Stimulated activated CD8-positive, alpha-beta memory T cell treated with anti-CD3 and anti-CD28 coated beads, Interleukin-12 subunit alpha, Interleukin-12 subunit beta, amount 100 ng/mL, for 4 hours (primary cell): ENCODE measurements around the gene RGS6.

ENCODE experiments used
- DNase-seq: peaks from one replicate; pipeline ENCODE4 v3.0.0-alpha.2; 2020; ENCODE audit warnings: low read depth

Gene RGS6

GRCh38 chr14:72589652-72590051 is 657.4 kb downstream of the RGS6 start:
- DNase-seq, result no peak

GRCh38 chr14:72590577-72590976 is 658.3 kb downstream of the RGS6 start:
- DNase-seq, result no peak

- DNase-seq, result no peak
Measured at GRCh38 chr14:72591391-72591790, 659.2 kb downstream of the RGS6 start.

- no peak for DNase-seq
Measured at GRCh38 chr14:72594099-72594901, 662.1 kb downstream of the RGS6 start.

GRCh38 chr14:72595152-72595862 is 663.1 kb downstream of the RGS6 start:
- DNase-seq, result no peak

- no peak for DNase-seq
Measured at GRCh38 chr14:72597252-72598233, 665.3 kb downstream of the RGS6 start.

GRCh38 chr14:72598306-72598705 is 666.1 kb downstream of the RGS6 start:
- no peak for DNase-seq

GRCh38 chr14:72599579-72600470 is 667.6 kb downstream of the RGS6 start:
- DNase-seq, result no peak

GRCh38 chr14:72600551-72601330 is 668.5 kb downstream of the RGS6 start:
- DNase-seq, result no peak

- DNase-seq, result no peak
Measured at GRCh38 chr14:72603639-72604038, 671.4 kb downstream of the RGS6 start.

GRCh38 chr14:72604133-72604532 is 671.9 kb downstream of the RGS6 start:
- DNase-seq, result no peak

- no peak for DNase-seq
Measured at GRCh38 chr14:72605096-72605920, 673.1 kb downstream of the RGS6 start.

GRCh38 chr14:72605921-72606220 is 673.6 kb downstream of the RGS6 start:
- DNase-seq, result no peak

GRCh38 chr14:72606879-72607278 is 674.6 kb downstream of the RGS6 start:
- DNase-seq, result no peak

- DNase-seq, result no peak
Measured at GRCh38 chr14:72607386-72608130, 675.3 kb downstream of the RGS6 start.

GRCh38 chr14:72608391-72609204 is 676.4 kb downstream of the RGS6 start:
- DNase-seq, result no peak

- DNase-seq, result no peak
Measured at GRCh38 chr14:72609205-72609916, 677.1 kb downstream of the RGS6 start.
